Stomach (tissue), 9 donors: Measurements from ENCODE around the gene LHFPL3. TPM values are rescaled to one million over a fixed set of nuclear protein-coding genes. Genes with fewer than 3 reads are reported as not detected.

ENCODE experiments used
- DNase-seq, 2 donors: peaks; one replicate each; pipeline versions ENCODE4 v3.0.0 to v3.0.0-alpha.2; 2013 to 2019
- H3K27ac ChIP-seq, 5 donors: fragments of 200-600 bp in 4 of 5; sonication (generic) in 4 of 5; one replicate each; pipeline ENCODE4 v1.5.1; 2013 to 2019; ENCODE audit warnings: mild to moderate bottlenecking in 1 of 5, moderate library complexity in 1 of 5
- H3K27me3 ChIP-seq, 3 donors: fragments of 200-600 bp; sonication (generic); one replicate each; pipeline ENCODE4 v1.5.1; 2017 to 2019; ENCODE audit warnings: mixed run types in 1 of 3
- H3K36me3 ChIP-seq, 4 donors: fragments of 200-600 bp; sonication (generic); 1 replicate in 3 of 4; 2 replicates in 1 of 4; pipeline ENCODE4 v1.5.1; 2016 to 2019
- H3K4me1 ChIP-seq, 4 donors: fragments of 200-600 bp; sonication (generic); one replicate each; pipeline ENCODE4 v1.5.1; 2016 to 2019
- H3K4me3 ChIP-seq, 4 donors: fragments of 200-600 bp; sonication (generic) in 3 of 4; one replicate each; pipeline ENCODE4 v1.5.1; 2016 to 2019; ENCODE audit warnings: mild to moderate bottlenecking in 1 of 4
- H3K9me3 ChIP-seq, 4 donors: fragments of 200-600 bp; sonication (generic); one replicate each; pipeline ENCODE4 v1.5.1; 2016 to 2019
- CTCF ChIP-seq, 7 experiments: fragments of 450-650 bp in 4 of 7; fragments of 200-600 bp in 3 of 7; sonication (generic) in 3 of 7; IDR thresholded peaks; one replicate each; pipeline ENCODE4 v1.5.1; 2016 to 2019; ENCODE audit warnings: antibody characterized with exemption in 7 of 7, control low read depth in 2 of 7, mild to moderate bottlenecking in 1 of 7
- EP300 ChIP-seq: sonication (generic); formaldehyde crosslinking; IDR thresholded peaks from one replicate; pipeline ENCODE4 v1.6.1; 2017; ENCODE audit warnings: antibody characterized with exemption
- POLR2A ChIP-seq, 4 donors: fragments of 450-650 bp; IDR thresholded peaks; one replicate each; pipeline ENCODE4 v1.6.1; 2016; ENCODE audit warnings: antibody characterized with exemption in 4 of 4, control low read depth in 2 of 4, mild to moderate bottlenecking in 1 of 4, moderate library complexity in 1 of 4
- POLR2AphosphoS5 ChIP-seq, 3 donors: sonication (generic); formaldehyde crosslinking; IDR thresholded peaks; one replicate each; pipeline ENCODE4 v1.6.1; 2016; ENCODE audit warnings: antibody characterized with exemption in 3 of 3
- WGBS, 5 donors: extraction: QIAGEN DNeasy Blood & Tissue Kit in 3 of 5; methylation state at CpG; one replicate each; pipeline versions ENCODE4 v1.1.5 to v1.1.7; 2013 to 2018; 5-methylcytosine and 5-hydroxymethylcytosine counted together
- intact Hi-C: fragments of 100-400 bp; cut with DNase I; formaldehyde crosslinking; loops from one replicate; pipeline ENCODE4 v1.15.1; 2023; ENCODE audit warnings: low total_unique reads
- polyA plus RNA-seq, 3 donors: library from polyadenylated mRNA; stranded (reverse); fragments of 200-250 nt; gene quantifications; one replicate each; pipeline ENCODE4 v1.2.3, GENCODE V29; 2013
- total RNA-seq, 5 donors: library from RNA; depleted of rRNA; stranded (reverse); fragments of >200 nt; gene quantifications; one replicate each; pipeline versions ENCODE4 v1.1.0 to v1.2.3, GENCODE V29; 2014 to 2016
- donor health status: healthy with polysubstance abuse.
- donor health status: Bipolar disorder and iron deficiency.
- donor health status: healthy.

LHFPL3 gene
- total and polyA plus RNA-seq, 8 donors, result 0.55 TPM; not detected in 7

- intact Hi-C loops, result no loop called here
- H3K27ac ChIP-seq, result no peak overlapping the region
- TF ChIP-seq POLR2A (IDR thresholded peaks at IDR 0.05), result no peak
- TF ChIP-seq POLR2AphosphoS5 (IDR thresholded peaks at IDR 0.05), result no peak
Measured at GRCh38 chr7:104657134-104657533, 328.7 kb downstream of the LHFPL3 start.

DNA sequence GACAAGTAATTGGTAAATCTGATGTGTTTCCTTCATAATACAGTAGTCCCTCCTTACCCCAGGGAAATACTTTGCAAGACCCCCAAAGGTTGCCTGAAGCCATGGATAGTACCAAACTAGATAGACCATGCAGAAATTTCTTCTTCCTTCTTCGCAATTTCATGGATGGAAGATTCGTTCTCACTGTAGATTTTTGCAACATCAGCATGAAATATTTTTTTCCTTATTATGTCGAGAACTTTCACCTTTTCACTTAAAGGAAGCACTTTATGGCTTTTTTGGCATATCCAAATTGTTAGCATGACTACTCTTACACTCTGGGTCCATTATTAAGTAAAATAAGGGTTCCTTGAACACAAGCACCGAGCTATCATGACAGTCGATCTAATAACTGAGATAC is 333.2 kb downstream of the LHFPL3 start:
- no peak overlapping the region for H3K4me3 ChIP-seq
- DNase-seq, result no peak
- intact Hi-C loops, result no loop called here
- H3K36me3 ChIP-seq, result no peaks in the 10 kb centered on the region
- WGBS, 5 donors, result 64 to 76% (median 70%) methylated on average over 5 of the region's 5 CpGs
- no peak overlapping the region for H3K27ac ChIP-seq
- no peaks in the 10 kb centered on the region for H3K9me3 ChIP-seq
- no peaks in the 10 kb centered on the region for H3K4me1 ChIP-seq
- TF ChIP-seq CTCF (IDR thresholded peaks at IDR 0.05) (no peak), POLR2A (IDR thresholded peaks at IDR 0.05) (no peak), EP300 (no peak), POLR2AphosphoS5 (IDR thresholded peaks at IDR 0.05) (no peak)
- no peaks in the 10 kb centered on the region for H3K27me3 ChIP-seq

More at GRCh38 chr7:104657134-104657533, 328.7 kb downstream of the LHFPL3 start:
- Histone ChIP-seq H3K4me3 (no peak overlapping the region), H3K36me3 (no peaks in the 10 kb centered on the region), H3K9me3 (no peaks in the 10 kb centered on the region), H3K4me1 (peaks cover 0 to 9% (median 0%) of the 10 kb centered on the region in 4 donors), H3K27me3 (no peaks in the 10 kb centered on the region)
- DNase-seq, result no peak
- 96 to 100% (median 100%) methylated on average over 1 of the region's 1 CpG for WGBS, 5 donors

GRCh38 chr7:104664648-104665047 is 336.2 kb downstream of the LHFPL3 start:
- intact Hi-C loops, result no loop called here

GRCh38 chr7:104677587-104677986 is 349.2 kb downstream of the LHFPL3 start:
- Histone ChIP-seq H3K27me3 (no peaks in the 10 kb centered on the region), H3K36me3 (no peaks in the 10 kb centered on the region), H3K9me3 (no peaks in the 10 kb centered on the region), H3K4me1 (no peaks in the 10 kb centered on the region), H3K4me3 (no peak overlapping the region), H3K27ac (no peak overlapping the region)
- WGBS, 5 donors, result 55 to 70% (median 63%) methylated on average over 5 of the region's 5 CpGs
- DNase-seq, result no peak
- TF ChIP-seq CTCF (IDR thresholded peaks at IDR 0.05), result no peak
- TF ChIP-seq POLR2AphosphoS5 (IDR thresholded peaks at IDR 0.05), result no peak
- no peak for TF ChIP-seq EP300
- no peak for TF ChIP-seq POLR2A (IDR thresholded peaks at IDR 0.05)
- intact Hi-C loops, result no loop called here

More at GRCh38 chr7:104664648-104665047, 336.2 kb downstream of the LHFPL3 start:
- 76 to 96% (median 82%) methylated on average over 1 of the region's 1 CpG for WGBS, 5 donors
- no peaks in the 10 kb centered on the region for H3K27me3 ChIP-seq
- H3K27ac ChIP-seq, result no peak overlapping the region
- H3K9me3 ChIP-seq, result no peaks in the 10 kb centered on the region
- H3K36me3 ChIP-seq, result no peaks in the 10 kb centered on the region
- TF ChIP-seq POLR2AphosphoS5 (IDR thresholded peaks at IDR 0.05) (no peak), EP300 (no peak), CTCF (IDR thresholded peaks at IDR 0.05) (no peak), POLR2A (IDR thresholded peaks at IDR 0.05) (no peak)
- DNase-seq, result no peak
- no peaks in the 10 kb centered on the region for H3K4me1 ChIP-seq
- H3K4me3 ChIP-seq, result no peak overlapping the region

GRCh38 chr7:104679085-104679484 is 350.7 kb downstream of the LHFPL3 start:
- no peak for DNase-seq
- H3K36me3 ChIP-seq, result no peaks in the 10 kb centered on the region
- TF ChIP-seq POLR2AphosphoS5 (IDR thresholded peaks at IDR 0.05), result no peak
- no peak for TF ChIP-seq CTCF (IDR thresholded peaks at IDR 0.05)
- no peak for TF ChIP-seq EP300
- no peak for TF ChIP-seq POLR2A (IDR thresholded peaks at IDR 0.05)
- H3K9me3 ChIP-seq, result no peaks in the 10 kb centered on the region
- H3K4me3 ChIP-seq, result no peak overlapping the region
- H3K4me1 ChIP-seq, result no peaks in the 10 kb centered on the region
- WGBS, 5 donors, result 79 to 97% (median 92%) methylated on average over 1 of the region's 1 CpG
- no peak overlapping the region for H3K27ac ChIP-seq
- intact Hi-C loops, result no loop called here
- no peaks in the 10 kb centered on the region for H3K27me3 ChIP-seq
